Ascending aorta (tissue), 2 donors: ENCODE data around the gene KIF25. TPM values are rescaled to one million over a fixed set of nuclear protein-coding genes. Genes with fewer than 3 reads are reported as not detected.

Experiments
- DNase-seq, 2 donors: peaks; one replicate each; pipeline ENCODE4 v3.0.0-alpha.2; 2019; ENCODE audit warnings: low spot score in 2 of 2
- H3K27ac ChIP-seq, 2 donors: fragments of 200-600 bp; sonication (generic); one replicate each; pipeline ENCODE4 v1.5.1; 2016 to 2017; ENCODE audit warnings: mild to moderate bottlenecking in 1 of 2
- H3K27me3 ChIP-seq: fragments of 200-600 bp; sonication (generic); one replicate; pipeline ENCODE4 v1.5.1; 2017
- H3K36me3 ChIP-seq, 2 donors: fragments of 200-600 bp; sonication (generic); one replicate each; pipeline ENCODE4 v1.5.1; 2016
- H3K4me1 ChIP-seq, 2 donors: fragments of 200-600 bp; sonication (generic); one replicate each; pipeline ENCODE4 v1.5.1; 2016 to 2017; ENCODE audit warnings: mild to moderate bottlenecking in 1 of 2
- H3K4me3 ChIP-seq, 2 donors: fragments of 200-600 bp; sonication (generic); one replicate each; pipeline ENCODE4 v1.5.1; 2016 to 2017; ENCODE audit warnings: mild to moderate bottlenecking in 1 of 2
- H3K9me3 ChIP-seq, 2 donors: fragments of 200-600 bp; sonication (generic); one replicate each; pipeline ENCODE4 v1.5.1; 2016
- intact Hi-C: fragments of 100-400 bp; cut with DNase I; formaldehyde crosslinking; loops from one replicate; pipeline ENCODE4 v1.15.1; 2023
- total RNA-seq: library from RNA; depleted of rRNA; stranded (reverse); fragments of >200 nt; gene quantifications from one replicate; pipeline ENCODE4 v1.1.0, GENCODE V29; 2016
- TF ChIP-seq, protein P1 (sequence below), 3 experiments: fragments of 200-600 bp in 2 of 3; fragments of 450-650 bp in 1 of 3; sonication (generic) in 2 of 3; IDR thresholded peaks; one replicate each; pipeline ENCODE4 v1.5.1; 2016 to 2019; ENCODE audit warnings: antibody characterized with exemption in 3 of 3, mild to moderate bottlenecking in 1 of 3, moderate library complexity in 1 of 3

Gene KIF25
- total RNA-seq, 1 donor from 2014 or later: not detected

DNA sequence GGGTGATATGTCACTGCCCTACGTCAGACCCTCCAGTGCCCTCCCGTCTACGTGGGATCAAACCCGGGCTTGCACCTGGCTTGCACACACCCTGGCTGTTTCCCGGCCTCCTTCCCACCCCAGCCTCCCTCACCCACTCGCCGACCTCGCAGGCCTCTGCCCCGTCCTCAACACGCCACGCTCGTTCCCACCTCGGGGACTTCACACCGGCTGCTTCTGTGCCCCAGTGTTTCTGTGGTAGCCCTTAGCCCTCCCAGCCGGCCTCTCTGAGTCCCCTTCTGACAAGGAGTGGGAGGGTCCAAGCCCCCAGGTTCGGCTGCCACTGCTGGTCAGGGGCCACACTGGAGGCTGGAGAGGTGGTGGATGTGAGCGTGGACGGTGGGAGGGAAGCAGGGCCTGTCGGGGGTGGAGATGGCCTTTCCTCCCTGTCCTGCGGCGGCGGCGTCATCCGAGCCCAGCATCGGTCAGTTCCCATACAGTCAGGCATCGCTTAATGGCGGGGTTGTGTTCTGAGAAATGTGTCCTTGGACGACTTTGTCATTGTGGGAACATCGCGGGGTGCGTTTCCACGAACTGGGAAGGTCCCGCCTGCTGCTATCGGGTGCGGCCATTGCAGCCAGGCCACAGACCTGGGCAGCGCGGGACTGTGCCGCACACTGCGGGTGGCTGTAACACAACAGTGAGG is 11.4 kb upstream of the KIF25 start:
- H3K4me1 ChIP-seq: no peaks in the 10 kb centered on the region
- no peak for DNase-seq
- TF ChIP-seq, protein P1, sequence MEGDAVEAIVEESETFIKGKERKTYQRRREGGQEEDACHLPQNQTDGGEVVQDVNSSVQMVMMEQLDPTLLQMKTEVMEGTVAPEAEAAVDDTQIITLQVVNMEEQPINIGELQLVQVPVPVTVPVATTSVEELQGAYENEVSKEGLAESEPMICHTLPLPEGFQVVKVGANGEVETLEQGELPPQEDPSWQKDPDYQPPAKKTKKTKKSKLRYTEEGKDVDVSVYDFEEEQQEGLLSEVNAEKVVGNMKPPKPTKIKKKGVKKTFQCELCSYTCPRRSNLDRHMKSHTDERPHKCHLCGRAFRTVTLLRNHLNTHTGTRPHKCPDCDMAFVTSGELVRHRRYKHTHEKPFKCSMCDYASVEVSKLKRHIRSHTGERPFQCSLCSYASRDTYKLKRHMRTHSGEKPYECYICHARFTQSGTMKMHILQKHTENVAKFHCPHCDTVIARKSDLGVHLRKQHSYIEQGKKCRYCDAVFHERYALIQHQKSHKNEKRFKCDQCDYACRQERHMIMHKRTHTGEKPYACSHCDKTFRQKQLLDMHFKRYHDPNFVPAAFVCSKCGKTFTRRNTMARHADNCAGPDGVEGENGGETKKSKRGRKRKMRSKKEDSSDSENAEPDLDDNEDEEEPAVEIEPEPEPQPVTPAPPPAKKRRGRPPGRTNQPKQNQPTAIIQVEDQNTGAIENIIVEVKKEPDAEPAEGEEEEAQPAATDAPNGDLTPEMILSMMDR (IDR thresholded peaks at IDR 0.05): no peak
- no peaks in the 10 kb centered on the region for H3K27me3 ChIP-seq
- H3K36me3 ChIP-seq: no peaks in the 10 kb centered on the region
- intact Hi-C loops: no loop called here
- no peak overlapping the region for H3K27ac ChIP-seq
- no peak overlapping the region for H3K4me3 ChIP-seq
- H3K9me3 ChIP-seq: no peaks in the 10 kb centered on the region

DNA sequence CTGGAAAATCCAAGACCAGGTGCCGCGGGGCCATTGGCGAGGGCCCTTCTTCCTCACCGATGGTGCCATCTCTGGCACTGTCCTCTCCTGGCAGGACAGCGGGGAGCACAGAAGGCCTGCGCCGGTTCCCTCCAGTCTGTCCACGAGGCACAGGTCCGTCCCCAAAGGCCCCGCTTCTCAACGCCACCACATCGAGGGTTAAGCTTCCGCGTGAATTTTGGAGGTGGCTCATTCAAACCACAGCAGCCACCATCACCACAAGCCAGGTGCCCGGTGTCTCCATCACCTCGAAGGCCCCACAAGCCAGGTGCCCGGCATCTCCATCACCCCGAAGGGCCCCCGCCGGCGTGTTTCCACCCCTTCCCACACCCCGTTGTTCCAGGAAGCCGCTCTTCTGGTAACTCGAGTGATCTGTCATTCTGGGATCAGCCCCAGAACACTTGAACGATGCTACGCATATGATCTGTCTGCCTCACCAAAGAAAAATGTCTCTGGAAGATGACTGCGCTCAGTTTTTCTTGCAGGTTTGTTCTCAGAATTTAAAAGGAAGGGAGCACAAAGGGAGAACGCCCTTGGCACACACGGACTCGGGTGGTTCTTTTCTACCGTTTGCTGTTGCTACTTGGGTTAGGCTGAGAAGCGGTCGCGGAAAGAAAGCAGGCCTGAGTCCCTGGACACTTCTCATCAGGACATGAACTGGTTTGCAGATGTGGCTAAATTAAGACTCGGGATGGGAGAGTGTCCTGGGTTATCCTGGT is 9.9 kb upstream of the KIF25 start:
- Histone ChIP-seq H3K4me3 (no peak overlapping the region), H3K27ac (no peak overlapping the region), H3K4me1 (no peaks in the 10 kb centered on the region), H3K27me3 (no peaks in the 10 kb centered on the region), H3K9me3 (no peaks in the 10 kb centered on the region), H3K36me3 (no peaks in the 10 kb centered on the region)
- TF ChIP-seq, protein P1 (IDR thresholded peaks at IDR 0.05): no peak
- DNase-seq: no peak
- intact Hi-C loops: no loop called here

DNA sequence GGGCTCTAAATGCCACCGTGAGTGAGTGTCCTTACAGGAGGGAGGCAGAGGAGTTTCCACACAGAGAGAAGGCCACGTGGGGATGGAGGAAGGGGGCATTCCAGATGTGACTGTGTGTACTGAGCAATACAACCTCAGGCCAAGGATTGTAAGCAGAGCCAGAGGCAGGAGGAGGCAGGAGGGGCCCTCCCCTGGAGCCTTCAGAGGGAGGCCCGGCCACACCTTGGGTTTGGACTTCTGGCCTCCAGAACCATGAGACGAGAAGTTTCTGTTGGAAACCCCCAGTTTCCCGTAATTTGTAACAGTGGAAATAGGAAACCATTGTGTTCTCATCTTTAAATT is 9.3 kb upstream of the KIF25 start:
- TF ChIP-seq, protein P1 (IDR thresholded peaks at IDR 0.05): no peak
- Histone ChIP-seq H3K9me3 (no peaks in the 10 kb centered on the region), H3K27me3 (no peaks in the 10 kb centered on the region), H3K36me3 (no peaks in the 10 kb centered on the region), H3K27ac (no peak overlapping the region), H3K4me1 (no peaks in the 10 kb centered on the region), H3K4me3 (no peak overlapping the region)
- intact Hi-C loops: no loop called here
- no peak for DNase-seq

DNA sequence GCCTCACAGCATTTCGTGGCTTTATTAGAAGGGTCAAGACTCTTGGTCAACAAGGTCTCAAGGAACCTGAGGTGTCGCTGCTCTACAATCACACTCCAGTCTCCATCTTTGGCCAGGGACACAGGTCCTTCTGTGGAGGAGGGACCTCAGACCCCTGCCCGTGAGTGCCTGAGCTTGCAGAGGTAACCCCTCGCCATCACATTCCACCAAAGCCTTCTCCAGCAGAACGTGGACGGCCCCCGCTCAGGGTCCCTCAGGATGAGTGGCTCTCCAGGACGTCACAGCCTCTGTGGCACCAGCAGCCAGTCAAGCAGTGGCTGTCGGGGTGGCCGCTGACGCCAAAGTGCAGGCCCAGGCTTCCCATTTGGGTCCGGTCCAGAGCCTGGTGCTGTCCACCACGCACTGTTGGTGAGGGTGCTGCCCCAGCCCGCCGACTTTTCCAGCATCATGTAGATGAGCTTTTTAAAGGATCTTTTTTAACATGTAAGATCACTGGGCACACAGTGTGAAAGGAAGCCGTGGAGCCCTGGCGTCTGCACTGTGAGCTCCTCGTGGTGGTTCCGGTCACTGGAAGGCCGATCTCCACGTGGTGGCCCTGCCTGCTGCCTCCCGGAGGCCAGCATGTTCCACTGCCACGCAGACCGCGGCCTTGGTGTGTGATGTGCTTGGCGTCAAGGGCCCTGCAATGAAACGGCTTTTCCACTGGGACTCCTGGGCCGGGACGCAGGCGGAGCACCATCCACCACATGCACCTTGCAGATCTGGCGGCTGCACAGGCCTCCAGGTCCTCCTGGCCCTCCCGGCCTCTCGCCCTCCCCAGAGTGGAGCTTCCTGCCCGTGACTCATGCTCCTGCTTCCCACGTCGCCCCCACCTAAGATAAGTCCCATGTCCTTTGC is 8.3 kb upstream of the KIF25 start:
- H3K9me3 ChIP-seq: no peaks in the 10 kb centered on the region
- TF ChIP-seq, protein P1 (IDR thresholded peaks at IDR 0.05): no peak
- no peak overlapping the region for H3K4me3 ChIP-seq
- DNase-seq: no peak
- H3K27me3 ChIP-seq: no peaks in the 10 kb centered on the region
- H3K4me1 ChIP-seq: no peaks in the 10 kb centered on the region
- intact Hi-C loops: no loop called here
- no peaks in the 10 kb centered on the region for H3K36me3 ChIP-seq
- H3K27ac ChIP-seq: no peak overlapping the region

DNA sequence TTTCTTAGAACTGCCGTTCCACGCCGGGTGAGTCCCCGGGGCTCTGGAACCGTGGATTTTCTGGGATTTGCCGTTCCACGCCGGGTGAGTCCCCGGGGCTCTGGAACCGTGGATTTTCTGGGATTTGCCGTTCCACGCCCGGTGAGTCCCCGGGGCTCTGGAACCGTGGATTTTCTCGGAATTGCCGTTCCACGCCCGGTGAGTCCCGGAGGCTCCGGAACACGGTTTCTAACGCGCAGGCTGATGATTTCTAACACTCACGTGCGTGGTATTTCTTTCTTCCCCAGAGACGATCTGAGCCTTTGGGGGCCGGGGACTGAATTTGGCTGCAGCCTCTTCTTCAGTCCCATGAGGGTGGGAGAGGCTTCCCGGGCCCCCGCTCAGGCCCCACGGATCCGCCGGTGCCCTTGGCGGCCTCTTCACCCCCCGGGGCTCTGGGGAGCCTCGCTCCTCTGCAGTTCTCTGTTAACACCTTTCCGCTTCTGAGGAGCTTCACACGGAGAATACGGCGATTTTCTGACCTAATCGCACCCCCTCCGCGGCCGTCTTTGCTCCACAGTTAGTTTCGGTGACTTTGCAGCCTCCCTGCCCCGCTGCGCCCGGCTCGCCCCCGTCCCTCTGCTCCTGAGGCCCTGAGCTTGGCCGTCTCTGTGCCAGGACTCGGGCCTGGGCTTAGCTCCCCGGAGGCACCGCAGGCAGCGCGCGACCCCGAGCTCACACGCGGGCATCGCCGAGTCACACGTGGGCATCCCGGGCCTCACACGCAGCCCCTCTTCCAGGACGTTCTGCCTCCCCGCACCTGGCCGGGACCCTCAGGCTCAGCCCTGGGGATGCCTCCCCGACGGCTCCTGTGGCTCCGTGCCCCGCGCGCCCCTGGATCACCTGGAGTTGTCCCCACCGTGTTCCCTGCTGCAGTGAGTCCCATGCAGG is 7.2 kb upstream of the KIF25 start:
- Histone ChIP-seq H3K4me3 (no peak overlapping the region), H3K4me1 (no peaks in the 10 kb centered on the region), H3K27me3 (no peaks in the 10 kb centered on the region), H3K9me3 (no peaks in the 10 kb centered on the region), H3K27ac (no peak overlapping the region), H3K36me3 (no peaks in the 10 kb centered on the region)
- intact Hi-C loops: no loop called here
- no peak for DNase-seq
- TF ChIP-seq, protein P1 (IDR thresholded peaks at IDR 0.05): no peak
